Measurements from ENCODE around the gene TRIM2.

GRCh38 chr4:153271820-153272219, 67.6 kb downstream of the TRIM2 start:
- TF ChIP-seq CTCF (IDR thresholded peaks at IDR 0.05), result no peak
- no peak for TF ChIP-seq POLR2A (IDR thresholded peaks at IDR 0.05)
- TF ChIP-seq POLR2AphosphoS5 (IDR thresholded peaks at IDR 0.05), result no peak

Data from upper lobe of left lung (tissue), 4 donors.